Calu3 (cell line): ENCODE data around the gene KRT86. TPM values are rescaled to one million over a fixed set of nuclear protein-coding genes. Genes with fewer than 3 reads are reported as not detected.
"Not testable (repeated sequence)": the region's sequence is repeated elsewhere in the genome, so short reads cannot be mapped to it uniquely, and the experiment has no call there.

Experiments
- BruUV-seq: library from RNA; stranded (reverse); fragments of 400-500 nt; replicated peaks from 2 replicates; lab custom pipeline; 2021; lab: Mats Ljungman, UMichigan
- CTCF ChIA-PET: fragments of 300-600 bp; sonication (Branson Sonifier 250); formaldehyde crosslinking; loops from one replicate; lab custom pipeline; 2022; ENCODE audit warnings: antibody characterized with exemption; lab: Charles Lee
- DNase-seq: peaks from one replicate; pipeline ENCODE4 v3.0.0; 2022
- H3K27ac Mint-ChIP-seq: one replicate; pipeline ENCODE4 v1.8.0; 2022; ENCODE audit warnings: mixed read lengths; ENCODE audit not compliant: unreplicated experiment
- H3K27me3 Mint-ChIP-seq: one replicate; pipeline ENCODE4 v1.8.0; 2022; ENCODE audit warnings: mixed read lengths; ENCODE audit not compliant: unreplicated experiment
- H3K36me3 Mint-ChIP-seq: one replicate; pipeline ENCODE4 v1.8.0; 2022; ENCODE audit warnings: mild to moderate bottlenecking, moderate library complexity, mixed read lengths; ENCODE audit not compliant: insufficient read depth, unreplicated experiment
- H3K4me1 Mint-ChIP-seq: one replicate; pipeline ENCODE4 v1.8.0; 2022; ENCODE audit warnings: mild to moderate bottlenecking, low read depth, mixed read lengths; ENCODE audit not compliant: unreplicated experiment
- H3K4me3 Mint-ChIP-seq: one replicate; pipeline ENCODE4 v1.8.0; 2022; ENCODE audit warnings: mild to moderate bottlenecking, low read depth, moderate library complexity, mixed read lengths; ENCODE audit not compliant: unreplicated experiment
- H3K9me3 Mint-ChIP-seq: one replicate; pipeline ENCODE4 v1.8.0; 2022; ENCODE audit warnings: low read depth, mixed read lengths; ENCODE audit not compliant: unreplicated experiment
- intact Hi-C: fragments of 100-400 bp; cut with micrococcal nuclease; formaldehyde crosslinking; loops from one replicate; pipeline ENCODE4 v1.10.0; 2022; ENCODE audit not compliant: unreplicated experiment
- total RNA-seq: library from RNA; stranded (reverse); gene quantifications from 2 replicates; pipeline ENCODE4 v1.2.3, GENCODE V29; 2022
- TF ChIP-seq, protein P1 (sequence below): fragments of 200-600 bp; IDR thresholded peaks from one replicate; pipeline ENCODE4 v1.8.0; 2022; ENCODE audit warnings: antibody characterized with exemption; ENCODE audit not compliant: unreplicated experiment

The KRT86 gene
- total RNA-seq, 1 experiment from 2014 or later = 3.6 TPM

- no peak for DNase-seq
- TF ChIP-seq, protein P1, sequence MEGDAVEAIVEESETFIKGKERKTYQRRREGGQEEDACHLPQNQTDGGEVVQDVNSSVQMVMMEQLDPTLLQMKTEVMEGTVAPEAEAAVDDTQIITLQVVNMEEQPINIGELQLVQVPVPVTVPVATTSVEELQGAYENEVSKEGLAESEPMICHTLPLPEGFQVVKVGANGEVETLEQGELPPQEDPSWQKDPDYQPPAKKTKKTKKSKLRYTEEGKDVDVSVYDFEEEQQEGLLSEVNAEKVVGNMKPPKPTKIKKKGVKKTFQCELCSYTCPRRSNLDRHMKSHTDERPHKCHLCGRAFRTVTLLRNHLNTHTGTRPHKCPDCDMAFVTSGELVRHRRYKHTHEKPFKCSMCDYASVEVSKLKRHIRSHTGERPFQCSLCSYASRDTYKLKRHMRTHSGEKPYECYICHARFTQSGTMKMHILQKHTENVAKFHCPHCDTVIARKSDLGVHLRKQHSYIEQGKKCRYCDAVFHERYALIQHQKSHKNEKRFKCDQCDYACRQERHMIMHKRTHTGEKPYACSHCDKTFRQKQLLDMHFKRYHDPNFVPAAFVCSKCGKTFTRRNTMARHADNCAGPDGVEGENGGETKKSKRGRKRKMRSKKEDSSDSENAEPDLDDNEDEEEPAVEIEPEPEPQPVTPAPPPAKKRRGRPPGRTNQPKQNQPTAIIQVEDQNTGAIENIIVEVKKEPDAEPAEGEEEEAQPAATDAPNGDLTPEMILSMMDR = no peak
- Mint-ChIP-seq H3K4me3 (no peak overlapping the region), H3K9me3 (peaks cover 3% of the 10 kb centered on the region), H3K27me3 (peaks cover 13% of the 10 kb centered on the region), H3K27ac (no peak overlapping the region), H3K36me3 (peaks cover 7% of the 10 kb centered on the region), H3K4me1 (peaks cover 9% of the 10 kb centered on the region)
- CTCF ChIA-PET = no interaction called here
- intact Hi-C loops = no loop called here
- no TSS peak for BruUV-seq
Measured at GRCh38 chr12:52296572-52297215, 22.2 kb downstream of the KRT86 start.

- no TSS peak for BruUV-seq
- no peak for DNase-seq
- Mint-ChIP-seq H3K9me3 (peaks cover 3% of the 10 kb centered on the region), H3K4me3 (no peak overlapping the region), H3K36me3 (peaks cover 7% of the 10 kb centered on the region), H3K4me1 (peaks cover 9% of the 10 kb centered on the region), H3K27me3 (peaks cover 13% of the 10 kb centered on the region), H3K27ac (no peak overlapping the region)
- CTCF ChIA-PET = no interaction called here
- intact Hi-C loops = no loop called here
- TF ChIP-seq, protein P1 = no peak
Measured at GRCh38 chr12:52298677-52299190, 24.3 kb downstream of the KRT86 start.

GRCh38 chr12:52300796-52301691 is 26.6 kb downstream of the KRT86 start:
- CTCF ChIA-PET = no interaction called here
- DNase-seq = no peak

DNA sequence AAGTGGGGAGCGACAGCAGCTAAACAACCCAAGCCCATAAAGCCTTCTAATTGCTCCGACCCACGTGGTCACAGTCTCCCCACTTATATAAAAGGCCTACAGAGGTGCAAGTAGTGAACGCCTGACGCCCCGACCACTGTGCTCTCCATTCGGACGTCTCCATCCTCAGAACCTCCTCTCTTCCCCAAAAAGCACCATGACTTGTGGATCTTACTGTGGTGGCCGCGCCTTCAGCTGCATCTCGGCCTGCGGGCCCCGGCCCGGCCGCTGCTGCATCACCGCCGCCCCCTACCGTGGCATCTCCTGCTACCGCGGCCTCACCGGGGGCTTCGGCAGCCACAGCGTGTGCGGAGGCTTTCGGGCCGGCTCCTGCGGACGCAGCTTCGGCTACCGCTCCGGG is 27.3 kb downstream of the KRT86 start:
- H3K36me3 Mint-ChIP-seq, BruUV-seq, H3K27ac Mint-ChIP-seq, DNase-seq, H3K4me3 Mint-ChIP-seq, H3K9me3 Mint-ChIP-seq, H3K27me3 Mint-ChIP-seq, intact Hi-C loops, CTCF ChIA-PET: not testable (repeated sequence)
- H3K4me1 Mint-ChIP-seq = peaks cover 21% of the 10 kb centered on the region

More at GRCh38 chr12:52300796-52301691, 26.6 kb downstream of the KRT86 start:
- BruUV-seq = no TSS peak
- H3K27me3 Mint-ChIP-seq = peaks cover 6% of the 10 kb centered on the region
- H3K9me3 Mint-ChIP-seq = peaks cover 1% of the 10 kb centered on the region
- TF ChIP-seq, protein P1 = no peak
- H3K27ac Mint-ChIP-seq = no peak overlapping the region
- peaks cover 6% of the 10 kb centered on the region for H3K36me3 Mint-ChIP-seq
- intact Hi-C loops = no loop called here
- H3K4me3 Mint-ChIP-seq = no peak overlapping the region
- peaks cover 18% of the 10 kb centered on the region for H3K4me1 Mint-ChIP-seq

GRCh38 chr12:52302242-52302914 is 27.9 kb downstream of the KRT86 start:
- CTCF ChIA-PET, BruUV-seq, H3K27ac Mint-ChIP-seq, intact Hi-C loops, H3K36me3 Mint-ChIP-seq, H3K27me3 Mint-ChIP-seq, DNase-seq, H3K4me3 Mint-ChIP-seq, H3K9me3 Mint-ChIP-seq: not testable (repeated sequence)
- peaks cover 21% of the 10 kb centered on the region for H3K4me1 Mint-ChIP-seq

DNA sequence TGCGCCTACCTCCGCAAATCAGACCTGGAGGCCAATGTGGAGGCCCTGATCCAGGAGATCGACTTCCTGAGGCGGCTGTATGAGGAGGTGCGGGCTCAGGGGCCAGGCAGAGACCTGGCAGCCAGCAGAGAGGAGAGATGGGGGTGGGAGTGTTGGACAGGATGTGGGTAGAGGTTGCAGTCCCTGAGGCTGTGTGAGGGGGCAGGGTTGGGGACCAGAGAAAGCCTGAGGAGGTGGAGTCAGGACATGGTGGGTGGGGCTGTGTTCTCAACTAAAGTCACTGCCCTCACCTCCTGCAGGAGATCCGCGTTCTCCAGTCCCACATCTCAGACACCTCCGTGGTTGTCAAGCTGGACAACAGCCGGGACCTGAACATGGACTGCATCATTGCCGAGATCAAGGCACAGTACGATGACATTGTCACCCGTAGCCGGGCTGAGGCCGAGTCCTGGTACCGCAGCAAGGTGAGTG is 30.5 kb downstream of the KRT86 start:
- H3K27ac Mint-ChIP-seq, H3K9me3 Mint-ChIP-seq, H3K27me3 Mint-ChIP-seq, H3K4me3 Mint-ChIP-seq, DNase-seq, BruUV-seq, CTCF ChIA-PET, intact Hi-C loops, H3K36me3 Mint-ChIP-seq: not testable (repeated sequence)
- H3K4me1 Mint-ChIP-seq = peaks cover 31% of the 10 kb centered on the region
